Motor neuron (in vitro differentiated cells): ENCODE results near the gene TBXAS1. TPM values are rescaled to one million over a fixed set of nuclear protein-coding genes. Genes with fewer than 3 reads are reported as not detected.

Experiments used
- ATAC-seq, 8 experiments: fragments of 200-7000 bp; cut with Tn5 transposase; replicated peaks in 6 of 8; 2 replicates each; pipeline ENCODE4 v1.8.0; 2021; ENCODE audit warnings: mild to moderate bottlenecking in 8 of 8, moderate library complexity in 8 of 8
- H3K27ac ChIP-seq, 2 donors: fragments of 250-450 bp; sonication (Bioruptor Pico); 2 replicates each; pipeline ENCODE4 v1.9.0; 2021; ENCODE audit warnings: antibody characterized with exemption in 2 of 2, mild to moderate bottlenecking in 2 of 2, moderate library complexity in 1 of 2
- H3K4me1 ChIP-seq, 2 donors: fragments of 250-450 bp; sonication (Bioruptor Pico); replicated peaks in 1 of 2; 2 replicates each; pipeline ENCODE4 v1.6.1; 2021; ENCODE audit warnings: antibody characterized with exemption in 2 of 2, mild to moderate bottlenecking in 2 of 2, moderate library complexity in 1 of 2
- H3K4me3 ChIP-seq, 5 donors: fragments of 250-450 bp; sonication (Bioruptor Pico); 2 replicates each; pipeline ENCODE4 v1.9.0; 2021; ENCODE audit warnings: antibody characterized with exemption in 5 of 5, mild to moderate bottlenecking in 5 of 5, moderate library complexity in 4 of 5
- WGBS, 10 experiments: fragments of 450-650 bp; shearing (Covaris generic); methylation state at CpG; one replicate each; pipeline ENCODE4 v1.0.0; 2022; 5-methylcytosine and 5-hydroxymethylcytosine counted together
- in situ Hi-C, 9 experiments: fragments of 400-800 bp; cut with MboI; loops; one replicate each; pipeline ENCODE4 v1.15.0; 2021; ENCODE audit warnings: low sequenced_read_pairs in 9 of 9, low pct_unique_long_range_greater_than_20kb in 2 of 9; ENCODE audit not compliant: unreplicated experiment in 9 of 9
- total RNA-seq, 8 experiments: library from RNA; unstranded; fragments of 300-600 nt; gene quantifications; 2 replicates each; pipeline versions ENCODE4 v1.2.3 to v1.2.4, GENCODE V29; 2022

The TBXAS1 gene
- total RNA-seq, 8 experiments from 2014 or later, result 0.31 to 2.5 (median 0.46) TPM

DNA sequence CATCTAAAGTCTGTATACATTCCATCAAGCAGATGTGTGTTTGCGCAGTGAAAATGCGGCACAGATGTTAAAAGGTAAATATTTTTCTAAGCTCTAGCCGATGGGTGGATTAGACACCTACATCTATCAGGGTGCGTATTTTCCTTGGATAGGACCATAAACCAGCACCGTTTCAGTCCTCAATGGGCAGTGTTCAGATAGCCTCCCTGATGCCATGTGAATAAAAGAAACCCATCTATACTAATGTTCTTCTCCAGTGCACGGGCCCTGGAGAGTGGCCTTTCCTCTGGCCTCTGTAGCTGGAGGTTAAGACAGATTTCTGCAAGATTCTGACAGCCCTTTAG lies 130.2 kb downstream of the TBXAS1 start:
- no peak overlapping the region for H3K4me3 ChIP-seq
- WGBS, 10 experiments, result 42 to 100% (median 60%) methylated on average over 1 to 5 of the region's 6 CpGs; no CpG with 5 or more reads in 2 of the 10 experiments
- in situ Hi-C loops, result no loop called here
- no peaks in the 10 kb centered on the region for H3K4me1 ChIP-seq
- peak in 1 of 8 experiments; percentile 30 for ATAC-seq
- no peak overlapping the region for H3K27ac ChIP-seq

- WGBS, 10 experiments, result 63 to 91% methylated on average over 1 to 4 of the region's 5 CpGs; no CpG with 5 or more reads in 8 of the 10 experiments
- Histone ChIP-seq H3K27ac (no peak overlapping the region), H3K4me1 (no peaks in the 10 kb centered on the region), H3K4me3 (no peak overlapping the region)
- no peak for ATAC-seq
- in situ Hi-C loops, result no loop called here
Measured at GRCh38 chr7:139959718-139960117, 130.7 kb downstream of the TBXAS1 start.

GRCh38 chr7:139960157-139960556 lies 131.1 kb downstream of the TBXAS1 start:
- ATAC-seq, result peak in 2 of 8 experiments; percentile 67 to 86
- Histone ChIP-seq H3K4me1 (no peaks in the 10 kb centered on the region), H3K4me3 (no peak overlapping the region), H3K27ac (no peak overlapping the region)
- in situ Hi-C loops, result no loop called here
- WGBS, 10 experiments, result 0 to 92% (median 60%) methylated on average over 1 to 4 of the region's 6 CpGs; no CpG with 5 or more reads in 4 of the 10 experiments

- H3K4me3 ChIP-seq, result no peak overlapping the region
- ATAC-seq, result no peak
- in situ Hi-C loops, result no loop called here
- H3K27ac ChIP-seq, result no peak overlapping the region
- peaks cover 9 to 17% of the 10 kb centered on the region in 2 donors for H3K4me1 ChIP-seq
- 43 to 100% (median 91%) methylated on average over 3 to 4 of the region's 4 CpGs; no CpG with 5 or more reads in 2 of the 10 experiments for WGBS, 10 experiments
Measured at GRCh38 chr7:139965942-139966628, 137.0 kb downstream of the TBXAS1 start.

DNA sequence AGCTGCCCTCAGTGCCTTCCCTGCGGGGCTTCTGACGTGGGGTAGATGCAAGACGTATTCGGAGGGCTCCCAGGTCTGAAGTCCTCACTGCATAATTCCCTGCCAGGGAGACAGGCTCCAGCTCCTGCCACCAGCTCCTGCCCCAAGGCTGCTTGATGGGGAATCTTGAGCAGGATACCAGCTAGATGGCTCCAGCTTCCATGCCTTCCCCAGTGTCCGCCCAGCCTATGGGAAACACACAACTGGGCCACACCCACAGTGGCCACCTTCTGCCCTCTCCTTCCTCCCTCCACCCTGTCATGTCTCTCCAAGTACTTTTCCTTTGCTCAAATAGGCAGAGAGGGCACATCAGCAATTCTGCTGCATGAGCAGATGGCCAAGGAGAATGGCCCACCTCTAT lies 137.9 kb downstream of the TBXAS1 start:
- in situ Hi-C loops, result no loop called here
- Histone ChIP-seq H3K27ac (no peak overlapping the region), H3K4me1 (peaks cover 15 to 23% of the 10 kb centered on the region in 2 donors), H3K4me3 (no peak overlapping the region)
- WGBS, 10 experiments, result 95 to 100% methylated on average over 1 to 4 of the region's 5 CpGs; no CpG with 5 or more reads in 8 of the 10 experiments
- peak in 2 of 8 experiments; percentile 50 to 56 for ATAC-seq

DNA sequence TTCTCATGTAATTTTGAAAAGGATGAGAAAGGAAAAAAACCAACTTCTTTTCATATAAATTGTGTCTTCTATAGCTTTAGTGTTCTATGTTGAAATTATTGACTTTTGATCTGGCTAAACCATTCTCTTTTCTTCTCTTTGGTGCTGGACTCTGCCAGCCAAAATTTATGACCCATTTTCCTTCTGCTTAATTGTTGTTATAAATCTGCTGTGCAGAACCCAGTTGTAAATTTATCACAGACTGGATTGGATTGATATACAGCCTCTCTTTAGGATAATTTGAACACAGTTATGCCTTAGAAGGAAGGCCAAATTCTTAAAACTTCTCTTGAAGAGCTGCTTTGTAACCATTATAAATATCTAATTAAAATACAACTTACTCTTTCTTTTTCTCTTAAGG lies 139.9 kb downstream of the TBXAS1 start:
- peak in 3 of 8 experiments; percentile 41 to 65 (median 62) for ATAC-seq
- Histone ChIP-seq H3K4me1 (peaks cover 22 to 39% of the 10 kb centered on the region in 2 donors), H3K4me3 (no peak overlapping the region), H3K27ac (no peak overlapping the region)
- in situ Hi-C loops, result no loop called here

GRCh38 chr7:139972029-139972428 lies 143.0 kb downstream of the TBXAS1 start:
- peak in 3 of 8 experiments; percentile 53 to 61 (median 56) for ATAC-seq
- no peak overlapping the region for H3K27ac ChIP-seq
- peaks cover 22 to 48% of the 10 kb centered on the region in 2 donors for H3K4me1 ChIP-seq
- no peak overlapping the region for H3K4me3 ChIP-seq
- in situ Hi-C loops, result no loop called here

- no peak overlapping the region for H3K27ac ChIP-seq
- peaks cover 22 to 45% of the 10 kb centered on the region in 2 donors for H3K4me1 ChIP-seq
- no peak overlapping the region for H3K4me3 ChIP-seq
- WGBS, 10 experiments, result 12 to 81% (median 48%) methylated on average over 2 to 8 of the region's 11 CpGs
- ATAC-seq, result peak in 4 of 8 experiments; percentile 41 to 74 (median 62)
- in situ Hi-C loops, result no loop called here
Measured at GRCh38 chr7:139973101-139974050, 144.3 kb downstream of the TBXAS1 start.

- no peak for ATAC-seq
- in situ Hi-C loops, result no loop called here
- WGBS, 10 experiments, result 51 to 100% (median 90%) methylated on average over 1 to 12 of the region's 13 CpGs; no CpG with 5 or more reads in 2 of the 10 experiments
- Histone ChIP-seq H3K4me3 (no peak overlapping the region), H3K4me1 (peaks cover 17 to 36% of the 10 kb centered on the region in 2 donors), H3K27ac (no peak overlapping the region)
Measured at GRCh38 chr7:139974179-139974811, 145.2 kb downstream of the TBXAS1 start.

DNA sequence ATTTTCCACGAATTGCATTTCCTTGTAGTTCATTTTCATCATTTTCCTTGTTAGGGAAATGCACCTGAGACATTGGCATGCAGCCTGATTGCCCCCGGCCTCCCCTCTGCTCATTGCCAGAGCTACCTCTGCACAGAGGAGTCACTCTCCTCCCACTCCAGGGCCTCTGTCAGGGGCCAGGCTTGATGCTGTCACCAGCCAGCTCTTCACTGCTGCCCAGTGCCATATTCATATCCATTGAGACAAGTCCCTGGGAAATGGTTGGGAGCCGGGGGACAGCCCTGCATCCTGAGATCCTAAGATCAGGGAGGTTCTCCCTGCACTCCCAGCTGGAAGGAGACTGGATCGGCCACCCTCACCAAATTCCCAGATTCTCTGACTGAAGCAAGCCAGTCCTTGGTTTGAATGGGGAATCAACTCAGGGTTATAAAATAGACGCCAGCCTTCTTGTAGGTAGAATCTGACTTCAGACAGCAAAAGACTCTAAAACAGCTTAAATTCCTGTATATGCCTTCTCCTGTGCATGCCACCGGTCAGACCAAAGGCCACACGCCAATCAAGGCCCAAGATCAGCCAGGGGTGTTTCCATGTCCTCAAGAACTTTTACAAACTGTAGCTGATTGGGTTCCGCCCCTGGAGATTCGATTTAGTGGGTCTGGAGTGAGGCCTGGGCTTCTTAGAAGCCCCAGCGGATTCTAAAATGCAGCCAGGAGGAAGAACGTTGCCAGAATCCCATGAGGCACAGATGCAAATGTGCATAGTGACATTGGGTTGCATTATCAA lies 147.2 kb downstream of the TBXAS1 start:
- ATAC-seq, result no peak
- in situ Hi-C loops, result no loop called here
- Histone ChIP-seq H3K4me1 (peaks cover 13 to 32% of the 10 kb centered on the region in 2 donors), H3K4me3 (no peak overlapping the region), H3K27ac (no peak overlapping the region)
- WGBS, 10 experiments, result 22 to 82% (median 60%) methylated on average over 2 to 8 of the region's 11 CpGs; no CpG with 5 or more reads in 1 of the 10 experiments

GRCh38 chr7:139976838-139977656 lies 148.0 kb downstream of the TBXAS1 start:
- Histone ChIP-seq H3K4me1 (peaks cover 7 to 24% of the 10 kb centered on the region in 2 donors), H3K27ac (no peak overlapping the region), H3K4me3 (no peak overlapping the region)
- in situ Hi-C loops, result no loop called here
- WGBS, 10 experiments, result 40 to 100% (median 84%) methylated on average over 1 to 16 of the region's 17 CpGs
- ATAC-seq, result no peak

DNA sequence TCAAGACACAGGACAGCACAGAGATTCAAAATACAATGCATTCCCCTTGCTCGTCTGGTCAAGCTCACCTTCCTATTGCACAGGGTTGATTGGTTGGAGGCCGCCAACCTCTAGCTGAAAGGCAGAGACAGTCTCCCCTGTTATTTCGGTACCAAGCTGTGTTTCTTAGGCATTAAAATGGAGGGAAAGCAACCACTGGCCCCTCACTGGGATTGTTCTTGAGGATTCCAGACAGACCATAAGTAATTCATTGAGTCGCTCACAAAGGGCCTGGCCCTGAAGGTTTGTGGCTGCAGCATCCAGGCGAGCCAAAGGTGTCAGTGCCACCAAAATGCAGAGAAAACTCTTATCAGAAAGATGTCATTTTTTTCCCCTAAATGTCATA lies 152.4 kb downstream of the TBXAS1 start:
- Histone ChIP-seq H3K4me1 (peaks cover 0 to 3% of the 10 kb centered on the region in 2 donors), H3K27ac (no peak overlapping the region), H3K4me3 (no peak overlapping the region)
- WGBS, 10 experiments, result 58 to 100% (median 79%) methylated on average over 1 to 5 of the region's 5 CpGs; no CpG with 5 or more reads in 2 of the 10 experiments
- no peak for ATAC-seq
- in situ Hi-C loops, result no loop called here
